Measurements from ENCODE around the gene UST.

- TF ChIP-seq CTCF (conservative IDR thresholded peaks at IDR 0.05 in 1 of 2, IDR thresholded peaks at IDR 0.05 in 1 of 2; ENCODE audit: extremely low read depth in 1 of 2, insufficient read depth in 1 of 2, low read depth in 1 of 2, low read length in 2 of 2) (no peak), EZH2 (IDR thresholded peaks at IDR 0.05; ENCODE audit: borderline replicate concordance, low read length) (no peak)
Observed at GRCh38 chr6:148790404-148790803, 43.6 kb downstream of the UST start.

Data from mammary epithelial cell (primary cell).